SU-DHL-6 (cell line): ENCODE results near the gene SUGCT.

ENCODE experiments used
- CTCF ChIP-seq: fragments of 200-600 bp; sonication (generic); IDR thresholded peaks from one replicate; pipeline ENCODE4 v1.5.1; 2017; ENCODE audit warnings: antibody characterized with exemption, mild to moderate bottlenecking, low read length, moderate library complexity; ENCODE audit not compliant: insufficient read depth, poor library complexity, severe bottlenecking
- EZH2phosphoT487 ChIP-seq: fragments of 200-600 bp; sonication (generic), shearing (Covaris generic); conservative IDR thresholded peaks from 2 replicates; pipeline ENCODE4 v1.6.1; 2018; ENCODE audit warnings: mild to moderate bottlenecking, antibody characterized with exemption, low read length, moderate library complexity, mixed read lengths

DNA sequence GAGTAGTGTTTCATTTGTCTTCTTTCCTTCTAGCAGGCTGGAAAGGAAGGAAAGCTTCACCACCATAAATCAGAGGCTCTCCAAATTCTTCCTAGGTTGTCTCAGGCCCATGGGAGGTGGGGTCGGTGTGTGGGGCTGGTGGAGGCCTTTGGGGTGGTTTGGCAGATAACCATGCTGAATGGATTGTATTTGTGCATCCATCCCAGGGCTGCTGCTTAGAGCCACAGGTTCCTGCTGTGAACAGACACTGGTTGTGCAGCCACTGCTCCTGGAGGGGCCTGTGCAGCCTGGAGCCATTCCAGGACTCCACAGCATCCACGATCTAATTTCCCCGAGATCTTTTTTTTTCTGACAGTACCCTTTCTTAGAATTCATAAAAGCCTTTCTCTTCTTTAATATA is 741.8 kb downstream of the SUGCT start:
- TF ChIP-seq CTCF (no peak), EZH2phosphoT487 (no peak)
